Caco-2 (cell line): ENCODE results near the gene MYB. TPM values are rescaled to one million over a fixed set of nuclear protein-coding genes. Genes with fewer than 3 reads are reported as not detected.

ENCODE experiments used
- BruUV-seq: library from RNA; stranded (reverse); fragments of 400-500 nt; replicated peaks from 2 replicates; lab custom pipeline; 2021; lab: Mats Ljungman, UMichigan
- CTCF ChIA-PET: fragments of 300-600 bp; sonication (Branson Sonifier 250); formaldehyde crosslinking; loops from one replicate; lab custom pipeline; 2022; ENCODE audit warnings: antibody characterized with exemption; lab: Charles Lee
- POLR2A ChIA-PET: fragments of 300-600 bp; sonication (Branson Sonifier 250); formaldehyde crosslinking; loops from one replicate; lab custom pipeline; 2022; ENCODE audit warnings: antibody characterized with exemption; lab: Charles Lee
- DNase-seq, 2 experiments: peaks; one replicate each; pipeline versions ENCODE4 v3.0.0 to v3.0.0-alpha.2; 2020 to 2022
- H3K27me3 ChIP-seq: replicated peaks from 2 replicates; pipeline ENCODE4 v1.6.0; 2011; ENCODE audit warnings: low read length; ENCODE audit not compliant: control insufficient read depth, insufficient read depth
- H3K36me3 ChIP-seq: 2 replicates; pipeline ENCODE4 v1.5.1; 2011; ENCODE audit warnings: low read length; ENCODE audit not compliant: control insufficient read depth, insufficient read depth
- H3K4me1 ChIP-seq: fragments of 250-450 bp; sonication (Bioruptor Pico); 2 replicates; pipeline ENCODE4 v1.5.1; 2020; ENCODE audit warnings: mild to moderate bottlenecking
- H3K4me3 ChIP-seq: 2 replicates; pipeline ENCODE4 v1.5.1; 2011; ENCODE audit warnings: low read depth, mild to moderate bottlenecking, control low read depth, low read length
- H3K9me3 ChIP-seq: fragments of 250-450 bp; sonication (Bioruptor Pico); 2 replicates; pipeline ENCODE4 v1.5.1; 2020; ENCODE audit warnings: mild to moderate bottlenecking, moderate library complexity
- H3K27ac Mint-ChIP-seq: one replicate; pipeline ENCODE4 v1.8.0; 2022; ENCODE audit warnings: mixed read lengths; ENCODE audit not compliant: unreplicated experiment
- H3K27me3 Mint-ChIP-seq: one replicate; pipeline ENCODE4 v1.8.0; 2022; ENCODE audit warnings: mixed read lengths; ENCODE audit not compliant: insufficient read depth, unreplicated experiment
- H3K36me3 Mint-ChIP-seq: one replicate; pipeline ENCODE4 v1.8.0; 2022; ENCODE audit warnings: mild to moderate bottlenecking, mixed read lengths; ENCODE audit not compliant: insufficient read depth, unreplicated experiment
- H3K4me1 Mint-ChIP-seq: one replicate; pipeline ENCODE4 v1.8.0; 2022; ENCODE audit warnings: low read depth, mixed read lengths; ENCODE audit not compliant: unreplicated experiment
- H3K4me3 Mint-ChIP-seq: one replicate; pipeline ENCODE4 v1.8.0; 2022; ENCODE audit warnings: mild to moderate bottlenecking, moderate library complexity, mixed read lengths; ENCODE audit not compliant: unreplicated experiment
- H3K9me3 Mint-ChIP-seq: one replicate; pipeline ENCODE4 v1.8.0; 2022; ENCODE audit warnings: mixed read lengths; ENCODE audit not compliant: unreplicated experiment
- intact Hi-C: fragments of 100-400 bp; cut with micrococcal nuclease; formaldehyde crosslinking; loops from one replicate; pipeline ENCODE4 v1.10.0; 2022; ENCODE audit not compliant: unreplicated experiment
- total RNA-seq: library from RNA; stranded (reverse); gene quantifications from 2 replicates; pipeline ENCODE4 v1.2.3, GENCODE V29; 2022
- TF ChIP-seq, protein P1 (sequence below), 2 experiments: fragments of 200-600 bp in 1 of 2; IDR thresholded peaks; 1 replicate in 1 of 2; 2 replicates in 1 of 2; pipeline versions ENCODE4 v1.5.1 to v1.8.0; 2011 to 2022; ENCODE audit warnings: antibody characterized with exemption in 1 of 2, control low read depth in 1 of 2, inconsistent platforms in 1 of 2, low read depth in 1 of 2, low read length in 1 of 2, mild to moderate bottlenecking in 1 of 2, moderate library complexity in 1 of 2; ENCODE audit not compliant: insufficient read depth in 1 of 2, severe bottlenecking in 1 of 2, unreplicated experiment in 1 of 2

Gene MYB
- total RNA-seq, 1 experiment from 2014 or later: 2.7 TPM

DNA sequence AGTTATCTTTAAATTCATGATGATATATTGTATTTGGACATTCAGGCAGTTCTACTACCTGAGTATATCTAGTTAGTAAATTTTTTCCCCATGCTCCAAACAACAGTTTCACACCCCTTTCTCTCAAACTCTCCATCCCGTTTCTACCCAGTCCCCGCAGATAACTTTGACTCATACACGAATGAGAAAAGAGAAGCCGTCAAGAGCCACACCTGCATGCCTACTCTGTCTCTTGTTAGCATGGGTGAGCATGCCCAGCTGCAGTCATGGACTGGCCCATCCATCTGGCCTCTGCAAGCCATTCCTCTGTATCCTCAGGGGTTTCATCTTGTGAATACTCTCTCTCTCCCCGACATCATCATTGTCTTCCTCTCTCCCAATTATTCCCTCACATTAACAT is 41.5 kb downstream of the MYB start:
- Histone ChIP-seq H3K4me3 (no peak overlapping the region), H3K36me3 (no peaks in the 10 kb centered on the region), H3K9me3 (no peaks in the 10 kb centered on the region), H3K4me1 (0 out of 2 replicates have a peak, but pooled peaks cover 7% of the 10 kb centered on the region), H3K27me3 (no peaks in the 10 kb centered on the region)
- Mint-ChIP-seq H3K4me1 (peaks cover 13% of the 10 kb centered on the region), H3K27me3 (no peaks in the 10 kb centered on the region), H3K27ac (no peak overlapping the region), H3K9me3 (no peaks in the 10 kb centered on the region), H3K4me3 (no peak overlapping the region), H3K36me3 (no peaks in the 10 kb centered on the region)
- CTCF ChIA-PET: no interaction called here
- POLR2A ChIA-PET: no interaction called here
- no TSS peak for BruUV-seq
- TF ChIP-seq, protein P1, sequence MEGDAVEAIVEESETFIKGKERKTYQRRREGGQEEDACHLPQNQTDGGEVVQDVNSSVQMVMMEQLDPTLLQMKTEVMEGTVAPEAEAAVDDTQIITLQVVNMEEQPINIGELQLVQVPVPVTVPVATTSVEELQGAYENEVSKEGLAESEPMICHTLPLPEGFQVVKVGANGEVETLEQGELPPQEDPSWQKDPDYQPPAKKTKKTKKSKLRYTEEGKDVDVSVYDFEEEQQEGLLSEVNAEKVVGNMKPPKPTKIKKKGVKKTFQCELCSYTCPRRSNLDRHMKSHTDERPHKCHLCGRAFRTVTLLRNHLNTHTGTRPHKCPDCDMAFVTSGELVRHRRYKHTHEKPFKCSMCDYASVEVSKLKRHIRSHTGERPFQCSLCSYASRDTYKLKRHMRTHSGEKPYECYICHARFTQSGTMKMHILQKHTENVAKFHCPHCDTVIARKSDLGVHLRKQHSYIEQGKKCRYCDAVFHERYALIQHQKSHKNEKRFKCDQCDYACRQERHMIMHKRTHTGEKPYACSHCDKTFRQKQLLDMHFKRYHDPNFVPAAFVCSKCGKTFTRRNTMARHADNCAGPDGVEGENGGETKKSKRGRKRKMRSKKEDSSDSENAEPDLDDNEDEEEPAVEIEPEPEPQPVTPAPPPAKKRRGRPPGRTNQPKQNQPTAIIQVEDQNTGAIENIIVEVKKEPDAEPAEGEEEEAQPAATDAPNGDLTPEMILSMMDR (IDR thresholded peaks at IDR 0.05; ENCODE audit: insufficient read depth in 1 of 2, low read depth in 1 of 2, low read length in 1 of 2, severe bottlenecking in 1 of 2, unreplicated experiment in 1 of 2): no peak
- no peak for DNase-seq
- intact Hi-C loops: no loop called here

GRCh38 chr6:135224037-135224647 is 43.0 kb downstream of the MYB start:
- POLR2A ChIA-PET: no interaction called here
- 0 out of 2 replicates have a peak, but pooled peaks cover 7% of the 10 kb centered on the region for H3K4me1 ChIP-seq
- H3K27me3 ChIP-seq: no peaks in the 10 kb centered on the region
- H3K9me3 ChIP-seq: no peaks in the 10 kb centered on the region
- Mint-ChIP-seq H3K27ac (no peak overlapping the region), H3K27me3 (no peaks in the 10 kb centered on the region), H3K36me3 (no peaks in the 10 kb centered on the region), H3K4me3 (peak overlapping the region; percentile 5), H3K9me3 (no peaks in the 10 kb centered on the region), H3K4me1 (peaks cover 14% of the 10 kb centered on the region)
- no peaks in the 10 kb centered on the region for H3K36me3 ChIP-seq
- H3K4me3 ChIP-seq: no peak overlapping the region
- TF ChIP-seq, protein P1 (IDR thresholded peaks at IDR 0.05; ENCODE audit: insufficient read depth in 1 of 2, low read depth in 1 of 2, low read length in 1 of 2, severe bottlenecking in 1 of 2, unreplicated experiment in 1 of 2): no peak
- DNase-seq: no peak
- BruUV-seq: no TSS peak
- CTCF ChIA-PET: no interaction called here
- intact Hi-C loops: no loop called here

- Mint-ChIP-seq H3K36me3 (no peaks in the 10 kb centered on the region), H3K27ac (no peak overlapping the region), H3K27me3 (no peaks in the 10 kb centered on the region), H3K4me3 (no peak overlapping the region), H3K4me1 (peaks cover 16% of the 10 kb centered on the region), H3K9me3 (no peaks in the 10 kb centered on the region)
- ChIA-PET POLR2A (no interaction called here), CTCF (no interaction called here)
- H3K27me3 ChIP-seq: no peaks in the 10 kb centered on the region
- H3K4me3 ChIP-seq: no peak overlapping the region
- H3K4me1 ChIP-seq: 0 out of 2 replicates have a peak, but pooled peaks cover 7% of the 10 kb centered on the region
- H3K9me3 ChIP-seq: no peaks in the 10 kb centered on the region
- DNase-seq: no peak
- H3K36me3 ChIP-seq: no peaks in the 10 kb centered on the region
- TF ChIP-seq, protein P1 (IDR thresholded peaks at IDR 0.05; ENCODE audit: insufficient read depth in 1 of 2, low read depth in 1 of 2, low read length in 1 of 2, severe bottlenecking in 1 of 2, unreplicated experiment in 1 of 2): no peak
- no TSS peak for BruUV-seq
- intact Hi-C loops: no loop called here
Observed at GRCh38 chr6:135225911-135226310, 44.8 kb downstream of the MYB start.
